ENCODE data around the gene ZNF576.

- TF ChIP-seq POLR2A (IDR thresholded peaks at IDR 0.05) = no peak
- TF ChIP-seq CTCF (IDR thresholded peaks at IDR 0.05) = no peak
- no peak for TF ChIP-seq EP300 (IDR thresholded peaks at IDR 0.05)
- TF ChIP-seq POLR2AphosphoS5 (IDR thresholded peaks at IDR 0.05) = no peak
Observed at GRCh38 chr19:43609872-43610271, 13.5 kb downstream of the ZNF576 start.

All from suprapubic skin (tissue), 4 donors.